Measurements from ENCODE around the gene SYT8.
"Not testable (repeated sequence)": the region's sequence is repeated elsewhere in the genome, so short reads cannot be mapped to it uniquely, and the experiment has no call there.

The SYT8 gene, protein sequence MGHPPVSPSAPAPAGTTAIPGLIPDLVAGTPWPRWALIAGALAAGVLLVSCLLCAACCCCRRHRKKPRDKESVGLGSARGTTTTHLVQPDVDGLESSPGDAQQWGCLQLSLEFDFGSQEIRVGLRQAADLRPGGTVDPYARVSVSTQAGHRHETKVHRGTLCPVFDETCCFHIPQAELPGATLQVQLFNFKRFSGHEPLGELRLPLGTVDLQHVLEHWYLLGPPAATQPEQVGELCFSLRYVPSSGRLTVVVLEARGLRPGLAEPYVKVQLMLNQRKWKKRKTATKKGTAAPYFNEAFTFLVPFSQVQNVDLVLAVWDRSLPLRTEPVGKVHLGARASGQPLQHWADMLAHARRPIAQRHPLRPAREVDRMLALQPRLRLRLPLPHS

DNA sequence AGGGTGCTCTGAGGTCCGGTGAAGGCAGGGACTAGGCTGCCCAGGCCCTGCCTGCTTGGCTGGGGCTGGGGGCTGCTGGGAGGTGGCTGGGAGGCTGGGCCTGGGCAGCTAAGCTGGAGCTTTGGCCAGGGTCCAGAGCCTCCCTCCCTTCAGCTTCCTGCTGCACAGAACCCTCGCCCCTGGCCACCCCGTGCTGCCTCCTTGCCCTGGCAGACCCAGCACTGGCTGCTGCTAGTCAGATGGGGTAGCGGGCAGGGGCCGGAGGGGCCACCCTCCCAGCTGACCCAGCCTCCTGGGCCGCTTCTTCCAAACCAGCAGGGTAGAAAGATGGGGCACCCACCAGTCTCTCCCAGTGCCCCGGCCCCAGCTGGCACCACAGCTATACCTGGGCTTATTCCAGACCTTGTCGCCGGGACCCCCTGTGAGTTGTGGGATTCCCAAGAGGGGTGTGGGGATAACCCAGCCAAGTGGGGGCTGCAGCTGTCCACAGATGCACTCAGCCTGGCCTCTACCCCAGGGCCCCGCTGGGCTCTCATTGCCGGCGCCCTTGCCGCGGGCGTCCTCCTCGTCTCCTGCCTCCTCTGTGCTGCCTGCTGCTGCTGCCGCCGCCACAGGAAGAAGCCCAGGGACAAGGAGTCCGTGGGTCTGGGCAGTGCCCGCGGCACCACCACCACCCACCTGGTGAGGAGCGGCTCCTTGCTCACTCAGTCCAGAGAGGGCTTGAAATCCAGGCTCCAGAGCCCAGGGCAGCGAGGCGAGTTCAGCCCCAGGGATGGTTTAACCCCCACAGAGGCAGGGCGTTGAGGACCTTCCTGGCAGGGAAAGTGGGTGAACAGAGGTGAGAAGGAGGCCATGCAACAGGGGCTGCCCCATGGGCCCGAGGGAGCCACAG is at the start of gene SYT8:
TSS of gene SYT8 (plus strand) at position 212 of the 892 bp plus-strand sequence. CDS start at position 328, 116 bp downstream.
- DNase-seq (ENCODE audit: low spot score): no peak

DNA sequence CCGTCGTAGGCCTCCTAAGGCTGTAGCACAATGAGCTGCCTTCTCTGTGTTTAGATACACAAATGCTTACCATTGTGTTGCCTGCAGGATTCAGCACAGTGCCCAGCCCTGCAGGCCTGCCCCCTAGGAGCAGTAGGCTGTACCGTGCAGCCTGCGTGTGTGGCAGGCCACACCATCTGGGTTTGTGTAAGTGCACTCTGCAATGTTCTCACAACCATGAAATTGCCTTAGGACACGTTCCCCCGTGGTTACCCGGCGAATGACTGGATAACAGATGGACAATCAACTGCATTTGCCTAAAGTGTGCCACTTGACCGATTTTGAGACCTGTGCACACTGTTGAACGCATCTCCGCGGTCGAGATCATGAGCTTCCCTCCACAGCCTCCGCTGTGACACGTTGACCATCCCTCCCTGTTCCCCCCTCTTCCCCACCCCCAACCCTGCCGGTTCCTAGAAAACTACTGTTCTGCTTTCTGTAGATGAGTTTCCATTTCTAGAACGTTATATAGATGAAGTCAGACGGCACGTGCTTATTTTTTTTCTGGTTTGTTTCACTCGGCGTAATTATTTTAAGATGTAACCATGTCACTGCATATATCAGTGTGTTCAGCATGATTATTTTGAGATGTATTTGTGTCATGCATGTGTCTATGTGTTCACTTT is 48.9 kb upstream of the SYT8 start:
- DNase-seq (ENCODE audit: low spot score): no peak

DNA sequence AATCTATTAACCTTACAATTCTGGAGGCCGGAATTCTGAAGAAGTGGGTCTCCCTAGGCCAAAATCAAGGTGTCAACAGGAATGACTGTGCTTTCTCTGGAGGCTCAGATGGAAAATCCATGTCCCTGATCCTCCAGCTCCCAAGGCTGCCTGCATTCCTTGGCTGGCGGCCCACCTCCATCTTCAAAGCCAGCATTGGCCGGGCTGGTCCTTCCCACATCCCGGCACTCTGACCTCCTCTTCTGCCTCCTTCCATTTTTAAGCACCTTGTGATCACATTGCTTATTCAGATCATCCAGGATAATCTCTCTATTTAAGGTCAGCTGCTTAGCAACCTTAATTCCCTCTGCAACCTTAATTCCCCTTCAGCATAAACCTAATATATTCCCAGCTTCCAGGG is 48.3 kb upstream of the SYT8 start:
- no peak for DNase-seq (ENCODE audit: low spot score)

DNA sequence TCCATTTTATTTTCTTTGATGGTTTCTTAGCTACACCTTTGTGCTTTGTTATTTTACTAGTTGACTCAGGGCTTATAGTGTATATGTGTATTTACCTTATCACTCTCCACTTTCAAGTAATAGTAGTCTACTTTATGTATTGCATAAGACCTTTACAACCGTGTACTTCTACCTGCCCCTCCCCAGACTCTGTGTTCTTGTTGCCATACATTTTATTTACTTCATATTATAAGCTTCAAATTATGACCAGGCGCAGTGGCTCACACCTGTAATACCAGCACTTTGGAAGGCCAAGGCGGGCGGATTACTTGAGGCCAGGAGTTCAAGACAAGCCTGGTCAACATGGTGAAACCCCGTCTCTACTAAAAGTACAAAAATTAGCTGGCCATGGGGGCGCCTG is 42.9 kb upstream of the SYT8 start:
- DNase-seq (ENCODE audit: low spot score): no peak

DNA sequence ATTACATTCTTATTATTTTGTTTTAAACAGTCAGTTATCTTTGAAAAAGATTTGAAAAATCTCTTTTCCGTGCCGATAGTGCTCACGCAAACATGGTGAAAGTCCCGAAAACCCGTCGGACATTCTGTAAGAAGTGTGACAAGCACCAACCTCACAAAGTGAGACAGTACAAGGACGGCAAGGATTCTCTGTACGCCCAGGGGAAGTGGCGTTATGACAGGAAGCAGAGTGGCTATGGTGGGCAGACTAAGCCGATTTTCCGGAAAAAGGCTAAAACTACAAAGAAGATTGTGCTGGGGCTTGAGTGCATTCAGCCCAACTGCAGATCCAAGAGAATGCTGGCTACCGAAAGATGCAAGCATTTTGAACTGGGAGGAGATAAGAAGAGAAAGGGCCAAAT is 42.3 kb upstream of the SYT8 start:
- no peak for DNase-seq (ENCODE audit: low spot score)

DNA sequence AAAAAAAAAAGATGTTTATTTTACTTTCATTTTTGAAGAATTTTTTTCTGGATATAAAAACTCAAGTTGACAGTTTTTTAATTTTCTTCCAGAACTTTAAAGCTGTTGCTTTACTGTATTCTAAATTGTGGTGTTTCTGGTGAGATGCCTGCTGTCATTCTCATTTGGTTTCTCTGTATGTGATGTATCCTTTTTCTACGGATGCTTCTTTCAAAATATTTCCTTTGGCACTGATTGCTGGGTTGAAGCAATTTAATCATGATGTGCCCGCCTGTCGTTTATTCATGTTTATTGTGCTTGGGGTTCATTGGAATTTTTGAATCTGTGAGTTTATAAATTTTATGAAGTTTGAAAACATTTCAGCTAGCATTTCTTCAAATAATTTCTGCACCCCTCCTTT is 41.7 kb upstream of the SYT8 start:
- DNase-seq (ENCODE audit: low spot score): no peak

DNA sequence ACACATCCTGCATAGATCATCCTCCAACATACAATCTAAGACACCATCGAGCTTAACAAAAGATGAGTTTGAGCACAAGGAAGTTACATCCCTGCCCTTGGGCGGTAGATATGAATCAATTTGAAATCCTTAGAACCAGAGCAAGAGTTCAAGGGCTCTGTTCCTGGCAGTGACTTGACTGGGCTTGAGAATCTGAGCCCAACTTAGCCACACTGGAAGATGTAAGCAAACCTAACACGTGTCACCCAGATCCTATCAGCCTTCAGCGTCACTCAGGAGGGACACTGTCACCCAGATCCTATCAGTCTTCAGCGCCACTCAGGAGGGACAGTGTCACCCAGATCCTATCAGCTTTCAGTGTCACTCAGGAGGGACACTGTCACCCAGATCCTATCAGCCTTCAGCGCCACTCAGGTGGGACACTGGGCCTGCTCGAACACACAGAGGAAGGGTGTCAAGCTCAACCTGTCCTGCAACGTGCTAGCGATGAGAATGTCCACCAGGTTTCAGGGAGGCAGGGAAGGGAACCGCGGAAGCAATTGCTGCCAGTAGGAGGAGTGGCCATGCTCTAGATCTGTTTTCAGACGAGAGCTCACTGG is 38.3 kb upstream of the SYT8 start:
- DNase-seq (ENCODE audit: low spot score): no peak

DNA sequence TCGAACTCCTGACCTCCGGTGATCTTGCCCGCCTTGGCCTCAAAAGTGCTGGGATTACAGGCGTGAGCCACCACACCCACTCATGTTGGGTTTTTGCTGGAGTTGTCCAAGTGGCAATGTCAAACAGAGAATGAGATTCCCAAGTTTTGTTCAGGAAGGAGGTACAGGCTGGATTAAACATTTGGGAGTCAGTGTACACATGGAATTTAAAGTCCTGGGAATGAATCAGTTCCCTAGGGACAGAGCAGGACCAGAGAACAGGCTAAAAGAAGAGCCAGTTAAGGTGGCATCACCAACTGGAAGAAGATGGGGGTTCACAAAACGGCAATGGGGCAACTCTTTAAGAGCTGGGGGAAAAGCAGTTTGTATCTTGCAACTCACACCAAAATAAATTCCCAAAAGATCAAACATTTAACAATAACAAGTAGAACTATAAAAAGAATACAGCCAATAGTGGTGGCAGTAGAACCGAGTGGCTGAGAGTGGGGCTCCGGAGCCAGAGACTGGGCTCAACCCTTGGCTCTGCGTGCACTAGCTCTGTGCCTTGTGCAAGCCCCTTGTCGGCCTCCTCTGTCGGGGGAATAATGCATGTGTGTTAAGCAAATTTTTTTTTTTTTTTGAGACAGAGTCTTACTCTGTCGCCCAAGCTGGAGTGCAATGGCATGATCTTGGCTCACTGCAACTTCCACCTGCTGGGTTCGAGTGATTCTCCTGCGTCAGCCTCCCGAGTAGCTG is 37.2 kb upstream of the SYT8 start:
- DNase-seq (ENCODE audit: low spot score): no peak

DNA sequence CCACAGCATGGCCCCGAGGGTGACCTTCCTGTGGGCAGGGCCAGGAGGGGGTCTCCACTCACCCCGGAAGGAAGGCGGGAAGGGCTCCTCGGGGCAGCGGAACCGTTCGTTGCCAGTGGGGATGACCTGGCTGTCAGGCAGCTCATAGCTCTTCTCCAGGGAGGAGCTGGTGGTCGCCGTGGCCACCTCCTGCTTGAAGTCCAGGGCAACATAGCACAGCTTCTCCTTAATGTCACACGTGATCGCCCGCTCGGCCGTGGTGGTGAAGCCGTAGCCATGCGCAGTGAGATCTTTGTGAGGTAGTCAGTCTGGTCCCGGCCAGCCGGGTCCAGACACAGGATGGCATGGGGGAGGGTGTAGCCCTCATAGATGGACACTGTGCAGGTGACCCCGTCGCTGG is 31.5 kb upstream of the SYT8 start:
- no peak for DNase-seq (ENCODE audit: low spot score)

DNA sequence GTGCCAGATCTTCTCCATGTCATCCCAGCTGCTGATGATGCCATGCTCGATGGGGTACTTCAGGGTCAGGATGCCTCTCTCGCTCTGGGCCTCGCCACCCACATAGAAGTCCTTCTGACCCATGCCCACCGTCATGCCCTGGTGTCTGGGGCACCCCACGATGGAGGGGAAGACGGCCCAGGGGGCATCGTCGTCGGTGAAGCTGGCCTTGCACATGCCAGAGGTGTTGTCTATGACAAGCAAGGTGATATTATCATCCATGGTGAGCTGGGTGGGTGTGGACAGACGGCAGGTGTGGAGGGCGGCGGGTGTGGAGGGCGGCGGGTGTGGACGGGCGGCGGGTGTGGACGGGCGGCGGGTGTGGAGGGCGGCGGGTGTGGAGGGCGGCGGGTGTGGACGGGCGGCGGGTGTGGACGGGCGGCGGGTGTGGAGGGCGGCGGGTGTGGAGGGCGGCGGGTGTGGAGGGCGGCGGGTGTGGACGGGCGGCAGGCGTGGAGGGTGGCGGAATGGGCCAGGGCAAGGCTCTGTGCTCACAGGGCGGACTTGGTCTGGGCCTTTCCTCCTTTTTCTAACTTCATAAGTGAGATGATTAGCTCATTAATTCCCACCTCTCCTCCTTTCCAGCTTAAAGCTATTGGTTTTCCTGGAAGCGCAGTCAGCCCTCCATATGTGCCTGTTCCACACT is 30.8 kb upstream of the SYT8 start:
- not testable (repeated sequence) for DNase-seq (ENCODE audit: low spot score)

DNA sequence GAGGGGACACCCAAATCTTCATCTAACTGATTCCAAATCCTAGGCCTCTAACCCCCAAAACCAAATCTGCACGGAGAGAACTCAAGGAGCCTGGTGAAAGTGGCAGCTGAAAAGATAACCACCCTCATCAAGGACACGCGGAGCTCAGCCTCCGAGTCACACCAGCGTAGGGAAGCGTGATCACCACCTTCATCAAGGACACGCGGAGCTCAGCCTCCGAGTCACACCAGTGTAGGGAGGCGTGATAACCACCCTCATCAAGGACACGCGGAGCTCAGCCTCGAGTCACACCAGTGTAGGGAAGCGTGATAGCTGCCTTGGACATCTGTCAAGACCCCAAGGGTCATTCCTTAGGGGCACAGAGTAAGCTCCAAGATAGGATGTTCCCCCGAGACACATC is 29.3 kb upstream of the SYT8 start:
- no peak for DNase-seq (ENCODE audit: low spot score)

DNA sequence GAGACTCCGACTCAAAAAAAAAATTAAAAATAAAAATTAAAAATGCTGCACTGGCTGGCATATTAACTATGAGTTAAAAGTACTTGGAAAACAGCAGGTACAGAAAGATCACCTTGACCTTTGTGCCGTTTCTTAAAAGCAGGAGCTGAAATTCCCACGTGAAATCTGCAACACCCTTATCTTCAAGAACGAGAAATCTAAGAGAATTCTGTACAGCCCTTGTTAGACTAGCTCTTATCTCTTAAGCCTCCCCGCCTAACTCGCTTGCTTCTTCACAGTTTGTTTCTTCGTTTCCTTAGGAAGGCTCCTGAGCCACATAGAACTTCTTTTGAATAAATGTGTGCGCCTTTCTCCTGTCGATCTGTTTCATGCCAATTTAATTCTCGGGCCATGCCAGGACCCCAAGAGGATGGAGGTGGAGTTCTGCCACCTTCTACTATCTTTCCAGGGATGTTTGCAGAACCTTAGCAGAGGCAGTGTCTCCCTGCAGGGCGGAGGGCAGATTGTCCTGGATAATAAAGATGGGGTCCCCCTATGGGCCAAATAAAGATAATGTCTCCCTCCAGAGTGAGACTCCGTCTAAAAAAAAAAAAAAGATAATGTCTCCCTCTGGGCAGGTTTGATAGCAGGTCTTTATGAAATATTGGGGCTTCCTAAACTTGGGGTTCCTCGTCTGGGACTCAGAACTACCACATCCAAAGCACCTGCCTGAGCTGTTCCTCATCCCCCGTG is 27.4 kb upstream of the SYT8 start:
- no peak for DNase-seq (ENCODE audit: low spot score)

DNA sequence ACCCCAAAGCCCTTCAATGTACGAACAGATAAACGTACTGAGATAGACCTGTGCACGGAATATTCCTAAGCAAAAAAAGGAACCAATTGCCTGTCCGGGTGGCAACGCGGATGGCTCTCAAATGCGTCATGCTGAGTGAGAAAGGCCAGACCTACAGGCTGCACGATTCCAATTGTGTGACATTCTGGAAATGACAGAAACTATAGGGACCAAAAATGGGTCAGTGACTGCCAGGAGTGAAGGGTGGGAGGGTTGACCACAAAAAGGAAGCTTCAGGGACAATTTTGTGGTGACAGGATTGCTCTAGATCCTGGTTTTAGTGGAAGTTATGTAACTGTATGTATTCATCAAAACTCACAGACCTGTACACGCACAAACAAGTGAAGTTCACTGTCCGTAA is 24.0 kb upstream of the SYT8 start:
- no peak for DNase-seq (ENCODE audit: low spot score)

DNA sequence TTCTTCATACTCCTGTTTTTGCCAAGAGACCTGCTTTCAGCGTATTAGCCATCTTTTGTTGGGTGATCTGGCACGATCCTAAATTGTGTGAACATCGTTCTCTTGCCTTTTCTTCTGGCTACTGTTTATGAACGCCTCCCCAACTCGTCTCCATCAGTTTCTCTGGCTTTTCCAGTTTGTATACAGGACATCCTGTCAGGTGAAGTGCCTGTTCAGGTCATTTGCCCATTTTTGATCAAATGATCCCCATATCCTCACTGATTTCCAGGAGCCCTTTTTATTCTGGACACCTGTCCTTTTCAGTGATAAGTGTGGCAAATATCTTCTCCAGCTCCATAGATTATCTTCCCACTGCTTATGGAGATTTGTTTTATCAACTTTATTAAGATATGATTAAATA is 22.5 kb upstream of the SYT8 start:
- no peak for DNase-seq (ENCODE audit: low spot score)

DNA sequence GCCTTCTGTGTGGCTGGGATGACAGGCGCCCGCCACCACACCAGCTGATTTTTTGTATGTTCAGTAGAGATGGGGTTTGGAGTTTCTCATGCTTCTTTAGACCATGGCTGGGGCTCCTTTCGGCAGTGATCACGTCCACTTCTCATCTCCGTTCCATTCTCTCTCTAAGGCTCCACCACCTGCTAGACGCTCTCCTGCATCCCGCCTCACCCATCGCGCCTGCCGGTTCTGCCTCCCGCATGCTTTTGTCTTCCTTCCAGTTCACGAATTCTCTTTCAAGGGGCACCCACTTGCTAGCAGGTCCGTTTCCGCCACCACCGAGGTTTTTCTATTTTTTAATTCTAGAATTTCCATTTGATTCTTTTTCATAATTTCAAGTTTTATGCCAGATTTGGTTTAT is 22.0 kb upstream of the SYT8 start:
- DNase-seq (ENCODE audit: low spot score): no peak

DNA sequence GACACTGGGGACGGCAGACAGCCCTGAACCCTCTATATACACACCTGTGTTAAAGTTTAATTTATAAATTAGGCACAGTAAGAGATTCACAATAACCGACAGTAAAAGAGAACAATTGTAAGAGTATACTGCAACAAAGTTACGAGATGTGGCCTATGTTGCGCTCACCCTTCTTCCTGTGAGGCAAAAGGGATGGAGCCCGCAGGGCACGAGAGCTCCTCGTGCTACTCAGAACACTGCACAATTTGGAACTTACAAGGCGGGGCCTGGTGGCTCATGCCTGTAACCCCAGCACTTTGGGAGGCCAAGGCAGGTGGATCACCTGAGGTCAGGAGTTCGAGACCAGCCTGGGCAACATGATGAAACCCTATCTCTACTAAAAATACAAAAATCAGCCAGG is 21.4 kb upstream of the SYT8 start:
- DNase-seq (ENCODE audit: low spot score): not testable (repeated sequence)

DNA sequence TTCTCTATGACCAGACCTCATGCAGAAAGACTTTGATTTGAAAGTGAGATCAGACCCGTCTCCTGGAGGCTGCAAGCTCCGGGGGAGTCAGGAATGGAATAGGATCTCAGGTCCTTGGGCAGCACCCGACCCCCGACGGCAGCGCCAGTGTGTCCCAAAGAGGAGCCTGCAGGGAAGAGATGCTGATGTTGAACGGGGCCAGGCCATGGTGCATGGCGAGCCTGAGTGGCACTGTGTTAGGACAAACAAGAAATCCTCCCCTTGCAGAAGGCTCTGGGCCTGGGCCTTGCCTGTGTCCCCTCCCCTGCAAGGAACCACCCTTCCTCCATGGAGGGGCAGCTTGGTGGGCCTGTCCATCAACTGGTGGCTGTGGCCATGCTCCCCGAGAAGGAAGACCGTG is 20.1 kb upstream of the SYT8 start:
- no peak for DNase-seq (ENCODE audit: low spot score)

DNA sequence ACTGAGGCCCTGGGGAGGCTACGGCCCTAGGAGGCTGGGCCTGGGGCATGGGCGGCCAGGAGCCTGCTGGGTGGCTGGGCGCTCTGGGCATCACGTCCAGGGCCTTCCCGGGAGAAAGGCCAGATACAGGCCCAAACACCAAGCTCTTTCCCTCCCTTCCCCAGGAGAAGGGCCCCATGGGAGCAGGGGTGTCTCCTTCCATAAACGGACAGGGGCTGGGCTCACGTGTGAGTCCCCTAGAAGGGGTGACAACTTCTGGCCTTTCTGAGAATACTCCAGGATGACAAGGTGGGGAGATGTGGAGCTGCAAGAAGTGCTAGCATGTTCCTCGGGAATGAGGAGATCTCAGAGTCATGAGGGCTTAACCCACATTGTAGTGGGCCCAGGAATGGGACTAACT is 19.5 kb upstream of the SYT8 start:
- no peak for DNase-seq (ENCODE audit: low spot score)

DNA sequence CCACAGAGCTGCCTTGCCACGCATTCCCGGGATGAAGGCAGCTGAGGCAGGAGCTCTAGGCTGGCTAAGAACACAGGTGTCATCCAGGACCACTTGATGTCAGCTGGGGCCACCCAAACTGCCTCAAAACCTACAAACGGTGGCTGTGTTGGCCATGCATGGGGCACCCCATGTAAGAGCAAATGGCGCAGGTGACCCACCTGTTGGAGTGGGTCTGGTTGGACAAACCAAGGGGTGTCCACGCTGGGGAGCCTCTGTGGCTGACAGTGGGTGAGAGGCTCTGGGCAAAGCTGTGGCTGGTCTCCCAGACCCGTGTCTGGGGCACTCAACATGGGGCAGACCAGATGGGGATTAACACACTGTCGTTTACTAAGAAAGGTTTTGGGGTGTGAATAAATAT is 19.0 kb upstream of the SYT8 start:
- no peak for DNase-seq (ENCODE audit: low spot score)

DNA sequence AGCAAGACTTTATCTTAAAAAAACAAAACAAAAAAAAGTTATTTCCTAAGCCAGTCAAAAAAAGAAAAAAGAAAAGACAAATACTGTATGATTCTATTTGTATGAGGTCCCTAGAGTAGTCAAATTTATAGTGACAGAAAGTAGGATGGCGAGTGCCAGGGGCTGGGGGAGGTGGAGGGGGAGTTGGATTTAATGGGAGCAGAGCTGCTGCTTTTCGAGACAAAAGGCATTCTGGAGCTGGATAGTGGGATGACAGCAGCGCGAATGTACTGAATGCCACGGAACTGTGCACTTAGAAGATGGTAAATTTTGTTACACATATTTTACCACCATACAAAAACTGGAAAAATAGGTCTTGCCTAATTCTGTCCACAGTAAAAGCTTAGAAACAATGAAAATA is 17.8 kb upstream of the SYT8 start:
- DNase-seq (ENCODE audit: low spot score): no peak

Data from germinal center (tissue), 1 donor.